CD4-positive, alpha-beta T cell treated with Interleukin-4 for 1 hour (primary cell): ENCODE measurements around the gene NCLN.
"Not testable (repeated sequence)": the region's sequence is repeated elsewhere in the genome, so short reads cannot be mapped to it uniquely, and the experiment has no call there.

Experiments
- DNase-seq, 2 donors: peaks; one replicate each; pipeline ENCODE4 v3.0.0-alpha.2; 2020 to 2022

NCLN gene

GRCh38 chr19:3183721-3184641 lies 1.7 kb upstream of the NCLN start:
- DNase-seq = no peak

- DNase-seq = no peak
Measured at GRCh38 chr19:3184847-3185460, 776 bp upstream of the NCLN start.

- no peak for DNase-seq
Measured at GRCh38 chr19:3186160-3186688, 494 bp downstream of the NCLN start.

GRCh38 chr19:3186891-3187661 lies 1.3 kb downstream of the NCLN start:
- no peak for DNase-seq

GRCh38 chr19:3187662-3188511 lies 2.2 kb downstream of the NCLN start:
- no peak for DNase-seq

- DNase-seq = no peak
Measured at GRCh38 chr19:3188627-3189596, 3.2 kb downstream of the NCLN start.

GRCh38 chr19:3189702-3190469 lies 4.2 kb downstream of the NCLN start:
- no peak for DNase-seq

GRCh38 chr19:3190470-3190770 lies 4.7 kb downstream of the NCLN start:
- DNase-seq = no peak

- no peak for DNase-seq
Measured at GRCh38 chr19:3190921-3191805, 5.4 kb downstream of the NCLN start.

GRCh38 chr19:3191806-3192104 lies 6.0 kb downstream of the NCLN start:
- DNase-seq = not testable (repeated sequence)

- DNase-seq = no peak
Measured at GRCh38 chr19:3192228-3192635, 6.5 kb downstream of the NCLN start.

GRCh38 chr19:3192684-3193083 lies 7.0 kb downstream of the NCLN start:
- DNase-seq = no peak

GRCh38 chr19:3193256-3194105 lies 7.8 kb downstream of the NCLN start:
- DNase-seq = no peak

- DNase-seq = no peak
Measured at GRCh38 chr19:3194106-3195087, 8.7 kb downstream of the NCLN start.

- DNase-seq = no peak
Measured at GRCh38 chr19:3196064-3196932, 10.6 kb downstream of the NCLN start.

- no peak for DNase-seq
Measured at GRCh38 chr19:3196933-3197205, 11.1 kb downstream of the NCLN start.
